GM18526 (cell line): ENCODE data around the gene ERCC6L2.

Experiments used
- POLR2A ChIP-seq: IDR thresholded peaks from 3 replicates; pipeline ENCODE4 v1.6.1; 2011; ENCODE audit not compliant: insufficient read length; ENCODE audit errors: extremely low read depth

Gene ERCC6L2

DNA sequence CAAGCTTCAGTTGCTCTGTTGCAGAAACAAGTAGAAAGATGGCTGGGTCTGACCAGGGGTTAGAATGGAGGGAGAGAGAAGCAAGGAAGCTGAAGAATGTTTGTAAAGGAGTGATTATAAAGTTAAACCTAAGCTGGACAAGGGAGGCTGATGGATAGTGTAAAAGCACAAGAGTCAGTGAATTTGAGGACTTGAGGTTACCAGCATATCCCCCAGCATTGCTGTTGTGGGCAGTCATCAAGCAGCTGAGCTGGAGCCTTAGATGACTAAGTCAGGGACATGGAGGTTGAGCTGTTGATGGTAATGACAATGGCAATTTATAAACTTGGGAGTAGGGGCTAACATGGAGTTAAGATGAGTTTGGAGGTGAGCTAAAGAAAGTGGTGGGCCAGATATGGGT is 131.5 kb downstream of the ERCC6L2 start:
- TF ChIP-seq POLR2A = no peak

DNA sequence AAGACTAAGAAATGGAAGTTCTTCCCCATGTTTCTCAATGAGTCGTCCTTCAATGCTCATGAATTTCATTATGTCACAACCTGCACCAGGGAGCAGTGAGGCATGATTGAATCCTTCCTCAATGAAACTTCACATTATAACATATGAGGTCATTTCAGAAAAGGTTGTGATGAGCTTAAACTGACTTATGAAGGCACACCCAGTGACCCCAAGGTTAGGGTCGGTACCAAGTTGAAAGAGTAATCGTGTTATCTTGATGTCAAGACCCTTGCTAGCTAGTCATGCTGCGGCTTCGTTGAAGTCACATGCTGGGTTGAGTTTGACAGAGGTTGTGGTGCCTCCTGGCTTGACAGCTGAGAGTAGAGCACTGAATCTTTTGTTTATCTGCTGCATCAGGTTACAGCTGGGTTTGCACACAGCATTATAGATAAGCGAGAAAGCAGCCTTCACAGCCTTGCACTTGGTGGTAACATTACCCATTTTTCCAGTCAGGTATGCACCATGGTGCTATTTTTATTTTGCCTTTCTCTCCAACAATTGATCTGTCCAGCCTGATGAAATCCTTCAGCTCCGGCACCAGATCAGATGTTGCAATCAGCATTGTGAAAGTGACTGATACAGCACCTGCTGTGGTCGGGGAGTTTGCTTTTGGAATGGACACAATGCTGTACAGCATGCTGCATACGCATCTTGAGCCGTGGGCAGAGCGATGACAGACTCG is 133.2 kb downstream of the ERCC6L2 start:
- no peak for TF ChIP-seq POLR2A

DNA sequence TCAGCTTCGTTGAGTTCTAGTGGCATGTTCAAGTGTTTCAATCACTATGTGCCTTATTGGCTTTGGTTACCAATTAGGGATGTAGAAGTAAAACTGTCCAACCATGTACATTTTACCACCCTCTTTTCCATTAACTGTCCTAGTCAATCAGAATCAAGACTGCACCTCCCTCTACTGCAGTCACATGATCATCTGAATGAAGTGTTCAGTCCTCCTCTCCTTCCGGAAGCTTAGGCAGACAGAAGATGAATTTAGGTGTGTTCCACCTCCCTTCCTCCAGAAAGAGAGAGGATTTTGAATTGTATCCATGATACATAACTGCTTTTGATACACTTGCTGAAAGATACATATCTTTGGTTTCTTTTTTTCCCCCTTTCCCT is 133.7 kb downstream of the ERCC6L2 start:
- TF ChIP-seq POLR2A = no peak

GRCh38 chr9:96009690-96010472 is 134.4 kb downstream of the ERCC6L2 start:
- no peak for TF ChIP-seq POLR2A

GRCh38 chr9:96014078-96014477 is 138.6 kb downstream of the ERCC6L2 start:
- TF ChIP-seq POLR2A = no peak

- TF ChIP-seq POLR2A = no peak
These were observed 140.6 kb downstream of the ERCC6L2 start for GRCh38 chr9:96015876-96016686.
